Stimulated activated effector memory CD8-positive, alpha-beta T cell treated with anti-CD3 and anti-CD28 coated beads, Interleukin-12 subunit alpha, Interleukin-12 subunit beta, amount 100 ng/mL, for 72 hours (primary cell): ENCODE results near the gene AADACL2.
"Not testable (repeated sequence)": the region's sequence is repeated elsewhere in the genome, so short reads cannot be mapped to it uniquely, and the experiment has no call there.

Experiments used
- ATAC-seq: fragments of 150-1000 bp; cut with Tn5 transposase; 2 replicates; pipeline ENCODE4 v1.10.0; 2021
- DNase-seq, 2 donors: peaks; one replicate each; pipeline ENCODE4 v3.0.0; 2021 to 2022; ENCODE audit warnings: low spot score in 2 of 2
- H3K27ac Mint-ChIP-seq: one replicate; pipeline ENCODE4 v1.8.0; 2022; ENCODE audit warnings: mild to moderate bottlenecking, mixed read lengths
- H3K36me3 Mint-ChIP-seq: one replicate; pipeline ENCODE4 v1.8.0; 2022; ENCODE audit warnings: mild to moderate bottlenecking, mixed read lengths
- H3K4me1 Mint-ChIP-seq: one replicate; pipeline ENCODE4 v1.8.0; 2022; ENCODE audit warnings: mixed read lengths
- H3K4me3 Mint-ChIP-seq: one replicate; pipeline ENCODE4 v1.8.0; 2022; ENCODE audit warnings: mild to moderate bottlenecking, mixed read lengths
- H3K9me3 Mint-ChIP-seq: one replicate; pipeline ENCODE4 v1.8.0; 2022; ENCODE audit warnings: mixed read lengths

Gene AADACL2

GRCh38 chr3:151776259-151776740, 42.6 kb downstream of the AADACL2 start:
- H3K36me3 Mint-ChIP-seq, result no peaks in the 10 kb centered on the region
- H3K4me3 Mint-ChIP-seq, result no peak overlapping the region
- no peaks in the 10 kb centered on the region for H3K4me1 Mint-ChIP-seq
- ATAC-seq, result no peak
- H3K9me3 Mint-ChIP-seq, result no peaks in the 10 kb centered on the region
- no peak overlapping the region for H3K27ac Mint-ChIP-seq
- DNase-seq, result no peak

GRCh38 chr3:151777880-151778279, 44.2 kb downstream of the AADACL2 start:
- DNase-seq (no peak), ATAC-seq (no peak)
- Mint-ChIP-seq H3K36me3 (no peaks in the 10 kb centered on the region), H3K9me3 (no peaks in the 10 kb centered on the region), H3K4me3 (no peak overlapping the region), H3K27ac (no peak overlapping the region), H3K4me1 (no peaks in the 10 kb centered on the region)

- H3K4me3 Mint-ChIP-seq, result no peak overlapping the region
- H3K4me1 Mint-ChIP-seq, result no peaks in the 10 kb centered on the region
- H3K27ac Mint-ChIP-seq, result no peak overlapping the region
- no peak for DNase-seq
- ATAC-seq, result no peak
- no peaks in the 10 kb centered on the region for H3K9me3 Mint-ChIP-seq
- H3K36me3 Mint-ChIP-seq, result no peaks in the 10 kb centered on the region
Measured at GRCh38 chr3:151787626-151788025, 53.9 kb downstream of the AADACL2 start.

- no peaks in the 10 kb centered on the region for H3K36me3 Mint-ChIP-seq
- H3K27ac Mint-ChIP-seq, result no peak overlapping the region
- H3K9me3 Mint-ChIP-seq, result no peaks in the 10 kb centered on the region
- no peak overlapping the region for H3K4me3 Mint-ChIP-seq
- ATAC-seq (no peak), DNase-seq (no peak)
- H3K4me1 Mint-ChIP-seq, result no peaks in the 10 kb centered on the region
Measured at GRCh38 chr3:151788401-151788800, 54.7 kb downstream of the AADACL2 start.

- Mint-ChIP-seq H3K27ac (no peak overlapping the region), H3K36me3 (no peaks in the 10 kb centered on the region), H3K9me3 (no peaks in the 10 kb centered on the region), H3K4me3 (no peak overlapping the region), H3K4me1 (no peaks in the 10 kb centered on the region)
- DNase-seq (no peak), ATAC-seq (no peak)
Measured at GRCh38 chr3:151789853-151790463, 56.2 kb downstream of the AADACL2 start.

GRCh38 chr3:151790763-151791162, 57.0 kb downstream of the AADACL2 start:
- not testable (repeated sequence) for H3K27ac Mint-ChIP-seq, H3K4me1 Mint-ChIP-seq, H3K4me3 Mint-ChIP-seq, H3K36me3 Mint-ChIP-seq, ATAC-seq, DNase-seq, H3K9me3 Mint-ChIP-seq

- H3K4me1 Mint-ChIP-seq, result no peaks in the 10 kb centered on the region
- H3K27ac Mint-ChIP-seq, result no peak overlapping the region
- H3K4me3 Mint-ChIP-seq, result no peak overlapping the region
- DNase-seq (no peak), ATAC-seq (no peak)
- no peaks in the 10 kb centered on the region for H3K9me3 Mint-ChIP-seq
- no peaks in the 10 kb centered on the region for H3K36me3 Mint-ChIP-seq
Measured at GRCh38 chr3:151792411-151792810, 58.7 kb downstream of the AADACL2 start.

GRCh38 chr3:151793636-151794035, 59.9 kb downstream of the AADACL2 start:
- no peaks in the 10 kb centered on the region for H3K9me3 Mint-ChIP-seq
- H3K36me3 Mint-ChIP-seq, result no peaks in the 10 kb centered on the region
- no peaks in the 10 kb centered on the region for H3K4me1 Mint-ChIP-seq
- no peak overlapping the region for H3K27ac Mint-ChIP-seq
- no peak overlapping the region for H3K4me3 Mint-ChIP-seq
- DNase-seq (no peak), ATAC-seq (no peak)

- no peak for DNase-seq
- H3K9me3 Mint-ChIP-seq, result no peaks in the 10 kb centered on the region
- no peaks in the 10 kb centered on the region for H3K36me3 Mint-ChIP-seq
- H3K27ac Mint-ChIP-seq, result no peak overlapping the region
- no peaks in the 10 kb centered on the region for H3K4me1 Mint-ChIP-seq
- ATAC-seq, result no peak
- H3K4me3 Mint-ChIP-seq, result no peak overlapping the region
Measured at GRCh38 chr3:151794080-151794479, 60.4 kb downstream of the AADACL2 start.

GRCh38 chr3:151795276-151795675, 61.5 kb downstream of the AADACL2 start:
- ATAC-seq, result no peak
- H3K36me3 Mint-ChIP-seq, result no peaks in the 10 kb centered on the region
- H3K27ac Mint-ChIP-seq, result no peak overlapping the region
- no peak for DNase-seq
- H3K4me1 Mint-ChIP-seq, result no peaks in the 10 kb centered on the region
- H3K9me3 Mint-ChIP-seq, result no peaks in the 10 kb centered on the region
- no peak overlapping the region for H3K4me3 Mint-ChIP-seq

- Mint-ChIP-seq H3K4me1 (no peaks in the 10 kb centered on the region), H3K9me3 (no peaks in the 10 kb centered on the region), H3K4me3 (no peak overlapping the region), H3K36me3 (no peaks in the 10 kb centered on the region), H3K27ac (no peak overlapping the region)
- DNase-seq (no peak), ATAC-seq (no peak)
Measured at GRCh38 chr3:151796105-151796680, 62.5 kb downstream of the AADACL2 start.

- no peak for DNase-seq
Measured at GRCh38 chr3:151798466-151798865, 64.7 kb downstream of the AADACL2 start.

GRCh38 chr3:151800431-151800830, 66.7 kb downstream of the AADACL2 start:
- Mint-ChIP-seq H3K4me1 (no peaks in the 10 kb centered on the region), H3K27ac (no peak overlapping the region), H3K4me3 (no peak overlapping the region), H3K36me3 (no peaks in the 10 kb centered on the region), H3K9me3 (no peaks in the 10 kb centered on the region)
- DNase-seq (no peak), ATAC-seq (no peak)

More at GRCh38 chr3:151798466-151798865, 64.7 kb downstream of the AADACL2 start:
- no peaks in the 10 kb centered on the region for H3K9me3 Mint-ChIP-seq
- no peaks in the 10 kb centered on the region for H3K36me3 Mint-ChIP-seq
- no peak overlapping the region for H3K27ac Mint-ChIP-seq
- no peak for ATAC-seq
- H3K4me1 Mint-ChIP-seq, result no peaks in the 10 kb centered on the region
- H3K4me3 Mint-ChIP-seq, result no peak overlapping the region

- Mint-ChIP-seq H3K4me1 (no peaks in the 10 kb centered on the region), H3K4me3 (no peak overlapping the region), H3K36me3 (no peaks in the 10 kb centered on the region), H3K27ac (no peak overlapping the region), H3K9me3 (peaks cover 10% of the 10 kb centered on the region)
- ATAC-seq, result no peak
- DNase-seq, result no peak
Measured at GRCh38 chr3:151804267-151804666, 70.5 kb downstream of the AADACL2 start.

GRCh38 chr3:151806838-151807237, 73.1 kb downstream of the AADACL2 start:
- H3K4me1 Mint-ChIP-seq, result no peaks in the 10 kb centered on the region
- ATAC-seq (no peak), DNase-seq (no peak)
- H3K36me3 Mint-ChIP-seq, result no peaks in the 10 kb centered on the region
- H3K4me3 Mint-ChIP-seq, result no peak overlapping the region
- H3K27ac Mint-ChIP-seq, result no peak overlapping the region
- H3K9me3 Mint-ChIP-seq, result peaks cover 10% of the 10 kb centered on the region
